A673 (cell line): ENCODE data around the gene LAMA2. TPM values are rescaled to one million over a fixed set of nuclear protein-coding genes. Genes with fewer than 3 reads are reported as not detected.
A peak's percentile ranks its signal among the peaks of the same experiment; 100 is the strongest.

ENCODE experiments used
- BruUV-seq: library from RNA; stranded (reverse); fragments of 400-500 nt; replicated peaks from 2 replicates; lab custom pipeline; 2021; lab: Mats Ljungman, UMichigan
- CTCF ChIA-PET: fragments of 300-600 bp; sonication (Branson Sonifier 250); formaldehyde crosslinking; loops from one replicate; lab custom pipeline; 2022; ENCODE audit warnings: antibody characterized with exemption; lab: Charles Lee
- POLR2A ChIA-PET: fragments of 300-600 bp; sonication (Branson Sonifier 250); formaldehyde crosslinking; loops from one replicate; lab custom pipeline; 2022; ENCODE audit warnings: antibody characterized with exemption; ENCODE audit not compliant: low non-redundant PET; lab: Charles Lee
- DNase-seq: peaks from one replicate; pipeline ENCODE4 v3.0.0-alpha.2; 2015; ENCODE audit warnings: low spot score
- H3K27ac ChIP-seq: fragments of 200-600 bp; sonication (generic); 2 replicates; pipeline ENCODE4 v1.5.1; 2016; ENCODE audit warnings: mixed run types, low read depth, mild to moderate bottlenecking, mixed read lengths, antibody characterized with exemption, low read length; ENCODE audit not compliant: poor library complexity, severe bottlenecking
- H3K27me3 ChIP-seq: fragments of 200-600 bp; sonication (generic); replicated peaks from 2 replicates; pipeline ENCODE4 v1.6.1; 2017; ENCODE audit warnings: mixed run types, low read depth, mild to moderate bottlenecking, mixed read lengths, antibody characterized with exemption, low read length; ENCODE audit not compliant: insufficient read depth, poor library complexity
- H3K36me3 ChIP-seq: fragments of 200-600 bp; sonication (generic); 2 replicates; pipeline ENCODE4 v1.6.1; 2016; ENCODE audit warnings: mixed run types, mild to moderate bottlenecking, mixed read lengths, antibody characterized with exemption, low read length; ENCODE audit not compliant: insufficient read depth, poor library complexity, severe bottlenecking
- H3K4me1 ChIP-seq: fragments of 200-600 bp; sonication (generic); 2 replicates; pipeline ENCODE4 v1.6.1; 2017; ENCODE audit warnings: mixed run types, mild to moderate bottlenecking, mixed read lengths, antibody characterized with exemption, low read length; ENCODE audit not compliant: insufficient read depth, poor library complexity, severe bottlenecking
- H3K4me3 ChIP-seq: fragments of 200-600 bp; sonication (generic); 2 replicates; pipeline ENCODE4 v1.5.1; 2016; ENCODE audit warnings: low read depth, mixed run types, mild to moderate bottlenecking, mixed read lengths, low read length; ENCODE audit not compliant: poor library complexity, severe bottlenecking
- H3K9me3 ChIP-seq: fragments of 200-600 bp; sonication (generic); 2 replicates; pipeline ENCODE4 v1.6.1; 2016; ENCODE audit warnings: mixed run types, low read depth, mild to moderate bottlenecking, mixed read lengths, antibody characterized with exemption, low read length; ENCODE audit not compliant: poor library complexity, severe bottlenecking
- CTCF ChIP-seq: fragments of 300-800, 200-600 bp; sonication (generic); conservative IDR thresholded peaks from 2 replicates; pipeline ENCODE4 v1.5.1; 2017; ENCODE audit warnings: low read depth, mild to moderate bottlenecking, antibody characterized with exemption, low read length, moderate library complexity, mixed read lengths
- EZH2 ChIP-seq: fragments of 200-600 bp; sonication (generic); IDR thresholded peaks from 2 replicates; pipeline ENCODE4 v1.6.1; 2017; ENCODE audit warnings: borderline replicate concordance, low read depth, mild to moderate bottlenecking, mixed read lengths, antibody characterized with exemption, low read length; ENCODE audit not compliant: poor library complexity, severe bottlenecking
- intact Hi-C: fragments of 100-400 bp; cut with micrococcal nuclease; formaldehyde crosslinking; loops from one replicate; pipeline ENCODE4 v1.10.0; 2022; ENCODE audit not compliant: unreplicated experiment
- total RNA-seq: library from RNA; stranded (reverse); gene quantifications from 2 replicates; pipeline ENCODE4 v1.2.3, GENCODE V29; 2021

The LAMA2 gene
- total RNA-seq, 1 experiment from 2014 or later: 2.2 TPM

GRCh38 chr6:129508477-129509145, 625.7 kb downstream of the LAMA2 start:
- no peaks in the 10 kb centered on the region for H3K9me3 ChIP-seq
- ChIA-PET CTCF (no interaction called here), POLR2A (no interaction called here)
- BruUV-seq: no TSS peak
- H3K36me3 ChIP-seq: no peaks in the 10 kb centered on the region
- H3K4me1 ChIP-seq: peaks cover 12% of the 10 kb centered on the region
- DNase-seq: no peak
- no peak overlapping the region for H3K27ac ChIP-seq
- intact Hi-C loops: no loop called here
- no peaks in the 10 kb centered on the region for H3K27me3 ChIP-seq
- TF ChIP-seq CTCF (no peak), EZH2 (no peak)
- no peak overlapping the region for H3K4me3 ChIP-seq

GRCh38 chr6:129510950-129511349, 628.0 kb downstream of the LAMA2 start:
- no peak for TF ChIP-seq EZH2
- no peak for TF ChIP-seq CTCF
- H3K4me1 ChIP-seq: peaks cover 12% of the 10 kb centered on the region
- H3K4me3 ChIP-seq: no peak overlapping the region
- ChIA-PET POLR2A (no interaction called here), CTCF (no interaction called here)
- BruUV-seq: no TSS peak
- peak; percentile 64 for DNase-seq
- H3K36me3 ChIP-seq: no peaks in the 10 kb centered on the region
- intact Hi-C loops: no loop called here
- no peak overlapping the region for H3K27ac ChIP-seq
- H3K27me3 ChIP-seq: no peaks in the 10 kb centered on the region
- no peaks in the 10 kb centered on the region for H3K9me3 ChIP-seq

GRCh38 chr6:129513471-129513870, 630.5 kb downstream of the LAMA2 start:
- peaks cover 25% of the 10 kb centered on the region for H3K4me1 ChIP-seq
- no TSS peak for BruUV-seq
- no peaks in the 10 kb centered on the region for H3K27me3 ChIP-seq
- H3K9me3 ChIP-seq: no peaks in the 10 kb centered on the region
- intact Hi-C loops: no loop called here
- H3K4me3 ChIP-seq: no peak overlapping the region
- no peaks in the 10 kb centered on the region for H3K36me3 ChIP-seq
- DNase-seq: no peak
- CTCF ChIA-PET: no interaction called here
- no peak overlapping the region for H3K27ac ChIP-seq
- POLR2A ChIA-PET: no interaction called here
- TF ChIP-seq CTCF (no peak), EZH2 (no peak)
